Measurements from ENCODE around the gene SOX11.

GRCh38 chr2:5694306-5694705, 2.1 kb downstream of the SOX11 start:
- TF ChIP-seq CTCF (IDR thresholded peaks at IDR 0.05; ENCODE audit: low read depth, low read length) (no peak), POLR2A (IDR thresholded peaks at IDR 0.05; ENCODE audit: extremely low read depth, insufficient read length) (no peak), MYC (IDR thresholded peaks at IDR 0.05; ENCODE audit: low read depth, low read length) (no peak)
- TF ChIP-seq, protein P1, sequence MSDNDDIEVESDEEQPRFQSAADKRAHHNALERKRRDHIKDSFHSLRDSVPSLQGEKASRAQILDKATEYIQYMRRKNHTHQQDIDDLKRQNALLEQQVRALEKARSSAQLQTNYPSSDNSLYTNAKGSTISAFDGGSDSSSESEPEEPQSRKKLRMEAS (IDR thresholded peaks at IDR 0.05; ENCODE audit: low read depth, low read length): no peak

Data from NB4 (cell line).